ENCODE measurements around the gene NEUROG1. TPM values are rescaled to one million over a fixed set of nuclear protein-coding genes. Genes with fewer than 3 reads are reported as not detected.

NEUROG1 gene
- total and polyA plus RNA-seq, 10 of the 15 experiments (the other 5 are each of a cell fraction or from before 2014, with no cell fraction given) = not detected

- Histone ChIP-seq H3K27ac (ENCODE audit: control insufficient read depth, insufficient read depth) (no peak overlapping the region), H3K4me2 (ENCODE audit: control insufficient read depth, insufficient read depth) (no peak overlapping the region), H3K9me3 (replicated peaks; ENCODE audit: control insufficient read depth, insufficient read depth, low read length) (no peaks in the 10 kb centered on the region), H2AFZ (ENCODE audit: control insufficient read depth, low read depth, low read length) (no peak overlapping the region), H3K4me1 (ENCODE audit: control insufficient read depth, insufficient read depth, low read length) (no peaks in the 10 kb centered on the region), H3K79me2 (ENCODE audit: control insufficient read depth, insufficient read depth, low read length) (no peaks in the 10 kb centered on the region), H3K4me3 (no peak overlapping the region), H3K36me3 (ENCODE audit: control insufficient read depth in 2 of 2, insufficient read depth in 2 of 2, low read length in 1 of 2) (no peaks in the 10 kb centered on the region), H3K27me3 (replicated peaks in 1 of 2; ENCODE audit: control insufficient read depth in 2 of 2, insufficient read depth in 2 of 2, low read length in 1 of 2) (peaks cover 10 to 20% of the 10 kb centered on the region in 2 experiments; a peak in 3 of 4 replicates), H3K9ac (ENCODE audit: control insufficient read depth, insufficient read depth, low read length) (no peak overlapping the region), H4K20me1 (ENCODE audit: control insufficient read depth, insufficient read depth) (no peaks in the 10 kb centered on the region; the same call in 1 of the 2 replicates)
- in situ Hi-C loops (cut with MboI) (no loop called here), intact Hi-C loops (cut with micrococcal nuclease; ENCODE audit: unreplicated experiment) (no loop called here)
- no peak for TF ChIP-seq ZSCAN29 (IDR thresholded peaks at IDR 0.05)
- TF ChIP-seq SMAD1 (IDR thresholded peaks at IDR 0.05; ENCODE audit: low read depth, partially characterized antibody) = no peak
- no peak for TF ChIP-seq ASH2L (IDR thresholded peaks at IDR 0.05; ENCODE audit: borderline replicate concordance, low read depth)
- TF ChIP-seq USF2 (IDR thresholded peaks at IDR 0.05; ENCODE audit: borderline replicate concordance, low read depth, low read length) = no peak
- no peak for TF ChIP-seq KAT2A (conservative IDR thresholded peaks at IDR 0.05; ENCODE audit: control insufficient read depth, low read depth, low read length)
- ATAC-seq (no peak), DNase-seq (ENCODE audit: low read depth, low spot score) (no peak), FAIRE-seq (no peak)
- CTCF ChIA-PET = interaction anchor here (1.0 kb wide), 1 partner anchor 60 kb away, joined by 4 read pairs; no protein-coding TSS in a partner anchor
- SMC1A ChIA-PET (ENCODE audit: uncharacterized antibody, unreplicated experiment) = no interaction called here
- 34% methylated on average over 3 of the region's 3 CpGs for WGBS (ENCODE audit: insufficient coverage, insufficient replicate concordance, low lambda C conversion rate, missing lambda C conversion rate)
- POLR2A ChIA-PET = no interaction called here
- RAD21 ChIA-PET (ENCODE audit: unreplicated experiment) = no interaction called here
- BruUV-seq (replicated peaks) = no TSS peak
These were observed 43.5 kb downstream of the NEUROG1 start for GRCh38 chr5:135492319-135492626.

- DNase-seq (ENCODE audit: low read depth, low spot score) (no peak), FAIRE-seq (no peak), ATAC-seq (no peak)
- no peaks in the 10 kb centered on the region; the same call in 1 of the 2 replicates for H4K20me1 ChIP-seq (ENCODE audit: control insufficient read depth, insufficient read depth)
- H3K27me3 ChIP-seq (replicated peaks in 1 of 2; ENCODE audit: control insufficient read depth in 2 of 2, insufficient read depth in 2 of 2, low read length in 1 of 2) = peaks cover 10 to 20% of the 10 kb centered on the region in 2 experiments; a peak in 3 of 4 replicates
- BruUV-seq (replicated peaks) = no TSS peak
- H3K4me2 ChIP-seq (ENCODE audit: control insufficient read depth, insufficient read depth) = no peak overlapping the region
- H3K36me3 ChIP-seq (ENCODE audit: control insufficient read depth in 2 of 2, insufficient read depth in 2 of 2, low read length in 1 of 2) = no peaks in the 10 kb centered on the region
- POLR2A ChIA-PET = no interaction called here
- CTCF ChIA-PET = interaction anchor here (1.0 kb wide), 1 partner anchor 61 kb away, joined by 4 read pairs; no protein-coding TSS in a partner anchor
- 31% methylated on average over 37 of the region's 40 CpGs for WGBS (ENCODE audit: insufficient coverage, insufficient replicate concordance, low lambda C conversion rate, missing lambda C conversion rate)
- H3K27ac ChIP-seq (ENCODE audit: control insufficient read depth, insufficient read depth) = no peak overlapping the region
- H3K4me1 ChIP-seq (ENCODE audit: control insufficient read depth, insufficient read depth, low read length) = no peaks in the 10 kb centered on the region
- H3K9ac ChIP-seq (ENCODE audit: control insufficient read depth, insufficient read depth, low read length) = no peak overlapping the region
- SMC1A ChIA-PET (ENCODE audit: uncharacterized antibody, unreplicated experiment) = no interaction called here
- H3K9me3 ChIP-seq (replicated peaks; ENCODE audit: control insufficient read depth, insufficient read depth, low read length) = no peaks in the 10 kb centered on the region
- H3K79me2 ChIP-seq (ENCODE audit: control insufficient read depth, insufficient read depth, low read length) = no peaks in the 10 kb centered on the region
- intact Hi-C loops (cut with micrococcal nuclease; ENCODE audit: unreplicated experiment) (no loop called here), in situ Hi-C loops (cut with MboI) (no loop called here)
- RAD21 ChIA-PET (ENCODE audit: unreplicated experiment) = no interaction called here
- H3K4me3 ChIP-seq = no peak overlapping the region
- no peak overlapping the region for H2AFZ ChIP-seq (ENCODE audit: control insufficient read depth, low read depth, low read length)
- TF ChIP-seq E4F1 (IDR thresholded peaks at IDR 0.05; ENCODE audit: borderline replicate concordance, partially characterized antibody) (no peak), FOXK2 (IDR thresholded peaks at IDR 0.05) (no peak)
These were observed 44.0 kb downstream of the NEUROG1 start for GRCh38 chr5:135491552-135492318.

Measured in GM12878 (cell line).